Fibroblast of pulmonary artery (primary cell): ENCODE results near the gene COMMD9.

Source experiments
- DNase-seq: peaks from one replicate; pipeline ENCODE4 v3.0.0-alpha.2; 2010; ENCODE audit warnings: low read depth
- H3K4me3 ChIP-seq: replicated peaks from 2 replicates; pipeline ENCODE4 v1.5.1; 2011; ENCODE audit warnings: low read depth, mild to moderate bottlenecking, control low read depth, low read length, moderate library complexity
- TF ChIP-seq, protein P1 (sequence below): IDR thresholded peaks from 2 replicates; pipeline ENCODE4 v1.5.1; 2011; ENCODE audit warnings: mild to moderate bottlenecking, control low read depth, low read length, inconsistent platforms; ENCODE audit errors: missing control alignments

Gene COMMD9

GRCh38 chr11:36227044-36227443 lies 62.2 kb downstream of the COMMD9 start:
- H3K4me3 ChIP-seq = no peak overlapping the region
- DNase-seq = no peak
- TF ChIP-seq, protein P1, sequence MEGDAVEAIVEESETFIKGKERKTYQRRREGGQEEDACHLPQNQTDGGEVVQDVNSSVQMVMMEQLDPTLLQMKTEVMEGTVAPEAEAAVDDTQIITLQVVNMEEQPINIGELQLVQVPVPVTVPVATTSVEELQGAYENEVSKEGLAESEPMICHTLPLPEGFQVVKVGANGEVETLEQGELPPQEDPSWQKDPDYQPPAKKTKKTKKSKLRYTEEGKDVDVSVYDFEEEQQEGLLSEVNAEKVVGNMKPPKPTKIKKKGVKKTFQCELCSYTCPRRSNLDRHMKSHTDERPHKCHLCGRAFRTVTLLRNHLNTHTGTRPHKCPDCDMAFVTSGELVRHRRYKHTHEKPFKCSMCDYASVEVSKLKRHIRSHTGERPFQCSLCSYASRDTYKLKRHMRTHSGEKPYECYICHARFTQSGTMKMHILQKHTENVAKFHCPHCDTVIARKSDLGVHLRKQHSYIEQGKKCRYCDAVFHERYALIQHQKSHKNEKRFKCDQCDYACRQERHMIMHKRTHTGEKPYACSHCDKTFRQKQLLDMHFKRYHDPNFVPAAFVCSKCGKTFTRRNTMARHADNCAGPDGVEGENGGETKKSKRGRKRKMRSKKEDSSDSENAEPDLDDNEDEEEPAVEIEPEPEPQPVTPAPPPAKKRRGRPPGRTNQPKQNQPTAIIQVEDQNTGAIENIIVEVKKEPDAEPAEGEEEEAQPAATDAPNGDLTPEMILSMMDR = no peak

- TF ChIP-seq, protein P1 = no peak
- no peak overlapping the region for H3K4me3 ChIP-seq
- no peak for DNase-seq
Measured at GRCh38 chr11:36224209-36224882, 64.9 kb downstream of the COMMD9 start.

GRCh38 chr11:36222831-36223635 lies 66.2 kb downstream of the COMMD9 start:
- no peak overlapping the region for H3K4me3 ChIP-seq
- peak; percentile 23 for DNase-seq
- TF ChIP-seq, protein P1 = no peak
